HCT116 (cell line): ENCODE measurements around the gene PKP3. TPM values are rescaled to one million over a fixed set of nuclear protein-coding genes. Genes with fewer than 3 reads are reported as not detected.

ENCODE experiments used
- ATAC-seq: fragments of 200-7000 bp; cut with Tn5 transposase; 2 replicates; pipeline ENCODE4 v1.9.1; 2020; ENCODE audit warnings: mild to moderate bottlenecking, moderate library complexity
- BruUV-seq: library from RNA; stranded (reverse); fragments of 400-500 nt; replicated peaks from 2 replicates; lab custom pipeline; 2021; lab: Mats Ljungman, UMichigan
- CTCF ChIA-PET: fragments of 300-600 bp; sonication (Branson Sonifier 250); formaldehyde crosslinking; loops from one replicate; lab custom pipeline; 2021; ENCODE audit warnings: antibody characterized with exemption; lab: Charles Lee
- POLR2A ChIA-PET: fragments of 300-600, 350-600 bp; sonication (Branson Sonifier 250); formaldehyde crosslinking; loops from one replicate; lab custom pipeline; 2021; ENCODE audit warnings: antibody characterized with exemption; lab: Charles Lee
- RAD21 ChIA-PET, 2 experiments: fragments of 300-600 bp; sonication (Branson Sonifier 250); formaldehyde crosslinking; loops; one replicate each; lab custom pipeline; 2023; ENCODE audit warnings: low total read pairs in 2 of 2; ENCODE audit not compliant: uncharacterized antibody in 2 of 2, unreplicated experiment in 2 of 2, low non-redundant PET in 1 of 2; lab: Charles Lee
- DNase-seq: peaks from one replicate; pipeline ENCODE4 v3.0.0-alpha.2; 2010; ENCODE audit warnings: low read depth, low spot score
- H2AFZ ChIP-seq: fragments of 200-600 bp; shearing (Covaris generic), sonication (generic); 2 replicates; pipeline ENCODE4 v1.6.1; 2017; ENCODE audit warnings: low read depth, mixed run types, mixed read lengths, antibody characterized with exemption, low read length; ENCODE audit not compliant: poor library complexity, severe bottlenecking
- H3K27ac ChIP-seq: 2 replicates; pipeline ENCODE4 v1.5.1; 2012; ENCODE audit warnings: low read depth, low read length
- H3K27me3 ChIP-seq: fragments of 200-600 bp; sonication (generic); 2 replicates; pipeline ENCODE4 v1.6.1; 2016; ENCODE audit warnings: mixed run types, low read length, mixed read lengths; ENCODE audit not compliant: insufficient read depth
- H3K36me3 ChIP-seq, 2 experiments: fragments of 200-500 bp in 1 of 2; fragments of 200-600 bp in 1 of 2; sonication (Bioruptor generic) in 1 of 2; sonication (generic) in 1 of 2; 2 replicates each; pipeline versions ENCODE4 v1.5.1 to v1.6.1; 2014 to 2016; ENCODE audit warnings: low read length in 2 of 2, inconsistent platforms in 1 of 2, mixed read lengths in 1 of 2, mixed run types in 1 of 2; ENCODE audit not compliant: insufficient read depth in 2 of 2, control insufficient read depth in 1 of 2
- H3K4me1 ChIP-seq, 2 experiments: fragments of 200-600 bp in 1 of 2; sonication (generic) in 1 of 2; 2 replicates each; pipeline versions ENCODE4 v1.5.1 to v1.6.1; 2012 to 2017; ENCODE audit warnings: low read length in 2 of 2, inconsistent platforms in 1 of 2, mild to moderate bottlenecking in 1 of 2, mixed read lengths in 1 of 2, mixed run types in 1 of 2, moderate library complexity in 1 of 2; ENCODE audit not compliant: insufficient read depth in 2 of 2, control insufficient read depth in 1 of 2
- H3K4me2 ChIP-seq: fragments of 200-600 bp; sonication (generic); 2 replicates; pipeline ENCODE4 v1.6.1; 2017; ENCODE audit warnings: mixed run types, low read length, mixed read lengths
- H3K4me3 ChIP-seq, 2 experiments: fragments of 200-600 bp in 1 of 2; sonication (generic) in 1 of 2; replicated peaks in 1 of 2; 2 replicates each; pipeline ENCODE4 v1.5.1; 2011 to 2016; ENCODE audit warnings: low read length in 2 of 2, control low read depth in 1 of 2, low read depth in 1 of 2, mild to moderate bottlenecking in 1 of 2, mixed read lengths in 1 of 2, mixed run types in 1 of 2
- H3K79me2 ChIP-seq: fragments of 200-600 bp; sonication (generic); 2 replicates; pipeline ENCODE4 v1.6.1; 2017; ENCODE audit warnings: mild to moderate bottlenecking, mixed run types, low read length, moderate library complexity, mixed read lengths; ENCODE audit not compliant: insufficient read depth
- H3K9ac ChIP-seq: fragments of 200-600 bp; sonication (generic); 2 replicates; pipeline ENCODE4 v1.6.1; 2016; ENCODE audit warnings: low read length, mixed read lengths
- H3K9me2 ChIP-seq: fragments of 200-600 bp; sonication (generic), shearing (Covaris generic); 2 replicates; pipeline ENCODE4 v1.6.1; 2017; ENCODE audit warnings: mixed run types, mild to moderate bottlenecking, moderate library complexity; ENCODE audit not compliant: insufficient read depth
- H3K9me3 ChIP-seq, 2 experiments: fragments of 200-500 bp in 1 of 2; fragments of 200-600 bp in 1 of 2; sonication (Bioruptor generic) in 1 of 2; sonication (generic) in 1 of 2; 2 replicates each; pipeline ENCODE4 v1.6.1; 2014 to 2017; ENCODE audit warnings: low read length in 2 of 2, mixed read lengths in 2 of 2, inconsistent platforms in 1 of 2, low read depth in 1 of 2, mild to moderate bottlenecking in 1 of 2, mixed run types in 1 of 2, moderate library complexity in 1 of 2; ENCODE audit not compliant: control insufficient read depth in 1 of 2, insufficient read depth in 1 of 2
- H4K20me1 ChIP-seq: fragments of 200-600 bp; sonication (generic), shearing (Covaris generic); 2 replicates; pipeline ENCODE4 v1.6.1; 2017; ENCODE audit warnings: mixed run types, mild to moderate bottlenecking, moderate library complexity; ENCODE audit not compliant: insufficient read depth
- CBX3 ChIP-seq: IDR thresholded peaks from 2 replicates; pipeline ENCODE4 v1.6.1; 2012; ENCODE audit warnings: low read depth
- CEBPB ChIP-seq: IDR thresholded peaks from 2 replicates; pipeline ENCODE4 v1.6.1; 2012; ENCODE audit warnings: low read depth
- ELF1 ChIP-seq: IDR thresholded peaks from 2 replicates; pipeline ENCODE4 v1.6.1; 2012; ENCODE audit warnings: low read depth, borderline replicate concordance
- JUND ChIP-seq: IDR thresholded peaks from 2 replicates; pipeline ENCODE4 v1.6.1; 2012
- POLR2AphosphoS5 ChIP-seq: IDR thresholded peaks from 2 replicates; pipeline ENCODE4 v1.6.1; 2011; ENCODE audit warnings: mild to moderate bottlenecking, low read depth, low read length, moderate library complexity
- SP1 ChIP-seq: IDR thresholded peaks from 2 replicates; pipeline ENCODE4 v1.6.1; 2012; ENCODE audit warnings: low read depth
- SRF ChIP-seq: IDR thresholded peaks from 2 replicates; pipeline ENCODE4 v1.6.1; 2012; ENCODE audit warnings: low read depth
- TCF7L2 ChIP-seq: IDR thresholded peaks from 2 replicates; pipeline ENCODE4 v1.7.0; 2011; ENCODE audit warnings: borderline replicate concordance, inconsistent platforms; ENCODE audit not compliant: insufficient read depth, insufficient read length; ENCODE audit errors: extremely low read depth
- YY1 ChIP-seq: IDR thresholded peaks from 2 replicates; pipeline ENCODE4 v1.6.1; 2011; ENCODE audit warnings: low read length, low read depth, moderate library complexity, mild to moderate bottlenecking; ENCODE audit not compliant: insufficient replicate concordance; ENCODE audit errors: extremely low read depth
- ZFX ChIP-seq: fragments of 450-650 bp; IDR thresholded peaks from 2 replicates; pipeline ENCODE4 v1.6.1; 2017
- ZNF274 ChIP-seq: fragments of 200-500 bp; sonication (Bioruptor generic); IDR thresholded peaks from 2 replicates; pipeline ENCODE4 v1.6.1; 2014; ENCODE audit warnings: mild to moderate bottlenecking, low read depth, low read length, inconsistent platforms
- intact Hi-C: fragments of 100-400 bp; cut with micrococcal nuclease; formaldehyde crosslinking; loops from 2 replicates; pipeline ENCODE4 v1.10.0; 2022
- total RNA-seq: library from RNA; stranded (reverse); gene quantifications from one replicate; pipeline ENCODE4 v1.2.1, GENCODE V29; 2021; ENCODE audit not compliant: unreplicated experiment
- TF ChIP-seq, protein P1 (sequence below): IDR thresholded peaks from 2 replicates; pipeline ENCODE4 v1.6.1; 2012; ENCODE audit warnings: low read depth

The PKP3 gene
- total RNA-seq, 1 experiment from 2014 or later, result 157 TPM

GRCh38 chr11:370070-370941 is 23.7 kb upstream of the PKP3 start:
- intact Hi-C loops, result no loop called here
- H3K4me1 ChIP-seq, result peaks cover 0 to 12% of the 10 kb centered on the region in 2 experiments; a peak in 2 of 4 replicates
- H3K9ac ChIP-seq, result peak overlapping the region; percentile 64
- ChIA-PET POLR2A (no interaction called here), CTCF (no interaction called here), RAD21 (interaction anchor here in 1 of 2 experiments (0.8 kb wide), 1 partner anchor 8 kb away, joined by 3 read pairs; no protein-coding TSS in a partner anchor)
- peak overlapping the region; percentile 52 to 64 for H3K4me3 ChIP-seq
- H3K79me2 ChIP-seq, result peaks cover 16% of the 10 kb centered on the region; the same call in 1 of the 2 replicates
- TF ChIP-seq ZFX (0 out of 2 replicates have a peak, but pooled peaks have one; percentile 9), ELF1 (no peak), CBX3 (no peak), JUND (no peak), ZNF274 (no peak), SRF (no peak)
- H3K27ac ChIP-seq, result peak overlapping the region; percentile 56; the same call in 1 of the 2 replicates
- H3K9me3 ChIP-seq, result no peaks in the 10 kb centered on the region
- H2AFZ ChIP-seq, result no peak overlapping the region
- peak overlapping the region; percentile 78 for H3K4me2 ChIP-seq
- no peaks in the 10 kb centered on the region for H3K27me3 ChIP-seq
- H4K20me1 ChIP-seq, result no peaks in the 10 kb centered on the region
- DNase-seq (no peak), ATAC-seq (no peak)
- H3K36me3 ChIP-seq, result peaks cover 0 to 14% of the 10 kb centered on the region in 2 experiments; a peak in 1 of 4 replicates
- no peaks in the 10 kb centered on the region for H3K9me2 ChIP-seq
- TSS peak; percentile 65 for BruUV-seq

- Histone ChIP-seq H3K27ac (0 out of 2 replicates have a peak overlapping the region, but pooled peaks have one; percentile 4), H3K9me2 (no peaks in the 10 kb centered on the region), H3K4me1 (peaks cover 0 to 12% of the 10 kb centered on the region in 2 experiments; a peak in 2 of 4 replicates), H3K36me3 (peaks cover 0 to 16% of the 10 kb centered on the region in 2 experiments; a peak in 1 of 4 replicates), H3K9ac (no peak overlapping the region), H3K27me3 (no peaks in the 10 kb centered on the region), H3K4me2 (peak overlapping the region; percentile 78), H3K9me3 (no peaks in the 10 kb centered on the region), H2AFZ (no peak overlapping the region), H4K20me1 (no peaks in the 10 kb centered on the region), H3K79me2 (peaks cover 16% of the 10 kb centered on the region; the same call in 1 of the 2 replicates), H3K4me3 (peak overlapping the region in 1 of 2 experiments; percentile 64; a peak in 2 of 4 replicates)
- CTCF ChIA-PET, result no interaction called here
- no TSS peak for BruUV-seq
- intact Hi-C loops, result no loop called here
- RAD21 ChIA-PET, result interaction anchor here in 1 of 2 experiments (0.8 kb wide), 1 partner anchor 9 kb away, joined by 3 read pairs; no protein-coding TSS in a partner anchor
- ATAC-seq (no peak), DNase-seq (no peak)
- POLR2A ChIA-PET, result no interaction called here
- no peak for TF ChIP-seq POLR2AphosphoS5
- TF ChIP-seq ZFX, result no peak
- TF ChIP-seq YY1, result no peak
- TF ChIP-seq ELF1, result no peak
- TF ChIP-seq SP1, result no peak
- no peak for TF ChIP-seq CEBPB
- TF ChIP-seq, protein P1, sequence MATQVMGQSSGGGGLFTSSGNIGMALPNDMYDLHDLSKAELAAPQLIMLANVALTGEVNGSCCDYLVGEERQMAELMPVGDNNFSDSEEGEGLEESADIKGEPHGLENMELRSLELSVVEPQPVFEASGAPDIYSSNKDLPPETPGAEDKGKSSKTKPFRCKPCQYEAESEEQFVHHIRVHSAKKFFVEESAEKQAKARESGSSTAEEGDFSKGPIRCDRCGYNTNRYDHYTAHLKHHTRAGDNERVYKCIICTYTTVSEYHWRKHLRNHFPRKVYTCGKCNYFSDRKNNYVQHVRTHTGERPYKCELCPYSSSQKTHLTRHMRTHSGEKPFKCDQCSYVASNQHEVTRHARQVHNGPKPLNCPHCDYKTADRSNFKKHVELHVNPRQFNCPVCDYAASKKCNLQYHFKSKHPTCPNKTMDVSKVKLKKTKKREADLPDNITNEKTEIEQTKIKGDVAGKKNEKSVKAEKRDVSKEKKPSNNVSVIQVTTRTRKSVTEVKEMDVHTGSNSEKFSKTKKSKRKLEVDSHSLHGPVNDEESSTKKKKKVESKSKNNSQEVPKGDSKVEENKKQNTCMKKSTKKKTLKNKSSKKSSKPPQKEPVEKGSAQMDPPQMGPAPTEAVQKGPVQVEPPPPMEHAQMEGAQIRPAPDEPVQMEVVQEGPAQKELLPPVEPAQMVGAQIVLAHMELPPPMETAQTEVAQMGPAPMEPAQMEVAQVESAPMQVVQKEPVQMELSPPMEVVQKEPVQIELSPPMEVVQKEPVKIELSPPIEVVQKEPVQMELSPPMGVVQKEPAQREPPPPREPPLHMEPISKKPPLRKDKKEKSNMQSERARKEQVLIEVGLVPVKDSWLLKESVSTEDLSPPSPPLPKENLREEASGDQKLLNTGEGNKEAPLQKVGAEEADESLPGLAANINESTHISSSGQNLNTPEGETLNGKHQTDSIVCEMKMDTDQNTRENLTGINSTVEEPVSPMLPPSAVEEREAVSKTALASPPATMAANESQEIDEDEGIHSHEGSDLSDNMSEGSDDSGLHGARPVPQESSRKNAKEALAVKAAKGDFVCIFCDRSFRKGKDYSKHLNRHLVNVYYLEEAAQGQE, result no peak
- no peak for TF ChIP-seq TCF7L2
These were observed 23.0 kb upstream of the PKP3 start for GRCh38 chr11:371051-371450.
